Stimulated activated CD8-positive, alpha-beta memory T cell treated with anti-CD3 and anti-CD28 coated beads, Interleukin-12 subunit alpha, Interleukin-12 subunit beta, amount 100 ng/mL, for 1 hour (primary cell): ENCODE results near the gene CRELD1.

Experiments used
- DNase-seq: peaks from one replicate; pipeline ENCODE4 v3.0.0-alpha.2; 2020; ENCODE audit warnings: low read depth

Gene CRELD1

GRCh38 chr3:9957214-9957613, 23.6 kb downstream of the CRELD1 start:
- DNase-seq, result no peak

GRCh38 chr3:9965200-9965875, 31.7 kb downstream of the CRELD1 start:
- DNase-seq, result no peak

- no peak for DNase-seq
These were observed 33.2 kb downstream of the CRELD1 start for GRCh38 chr3:9966841-9967240.

GRCh38 chr3:9969632-9970019, 36.0 kb downstream of the CRELD1 start:
- no peak for DNase-seq

GRCh38 chr3:9970020-9970652, 36.5 kb downstream of the CRELD1 start:
- no peak for DNase-seq

GRCh38 chr3:9976721-9977709, 43.4 kb downstream of the CRELD1 start:
- DNase-seq, result no peak

- no peak for DNase-seq
These were observed 45.2 kb downstream of the CRELD1 start for GRCh38 chr3:9978710-9979305.

- DNase-seq, result no peak
These were observed 46.6 kb downstream of the CRELD1 start for GRCh38 chr3:9980251-9980650.

- no peak for DNase-seq
These were observed 52.6 kb downstream of the CRELD1 start for GRCh38 chr3:9986230-9986725.

GRCh38 chr3:9994086-9994844, 60.6 kb downstream of the CRELD1 start:
- DNase-seq, result no peak
